ENCODE results near the gene SLC9A8. TPM values are rescaled to one million over a fixed set of nuclear protein-coding genes. Genes with fewer than 3 reads are reported as not detected.

Gene SLC9A8
- total RNA-seq, 1 experiment from 2014 or later: 21.5 TPM

DNA sequence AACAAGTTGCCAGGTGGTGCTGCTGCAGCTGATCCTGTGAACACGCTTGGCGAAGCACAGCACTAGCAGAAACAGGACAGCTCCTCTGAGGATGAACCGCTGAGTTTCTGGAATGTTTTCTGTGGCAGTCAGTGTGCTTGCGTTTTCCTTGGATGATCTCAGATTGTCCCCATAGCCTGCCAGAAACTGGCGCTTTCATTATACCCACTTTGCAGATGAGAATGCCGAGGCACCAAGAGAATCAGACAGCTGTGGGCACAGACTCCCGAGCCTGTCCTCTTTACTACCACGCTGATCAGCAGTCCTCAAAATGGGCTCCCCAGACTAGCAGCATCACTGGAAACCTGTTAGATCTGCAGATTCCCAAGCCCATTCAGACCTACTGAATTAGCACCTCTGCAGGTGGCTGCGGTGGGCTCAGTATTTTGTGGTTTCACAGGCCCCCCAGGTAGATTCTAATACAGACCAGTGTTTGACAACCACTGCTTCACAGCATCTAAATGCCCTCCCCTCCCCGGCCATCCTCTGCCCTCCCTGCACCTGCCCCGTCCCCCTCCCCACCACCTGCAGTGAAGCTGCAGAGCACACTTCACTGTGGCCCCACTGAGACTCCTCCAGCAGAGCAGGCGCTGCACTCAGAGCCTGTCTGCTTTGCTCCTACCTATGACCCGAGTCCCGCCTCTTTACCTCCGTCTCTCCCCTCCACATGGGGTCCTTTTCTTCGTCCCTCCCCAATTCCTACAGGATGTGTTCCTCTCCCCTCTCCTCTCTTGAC, 73.1 kb downstream of the SLC9A8 start:
- Histone ChIP-seq H2AFZ (ENCODE audit: low read length) (no peak overlapping the region), H3K27me3 (ENCODE audit: low read length) (no peaks in the 10 kb centered on the region), H3K4me1 (ENCODE audit: low read length) (peaks cover 9% of the 10 kb centered on the region), H3K79me2 (ENCODE audit: low read length) (no peaks in the 10 kb centered on the region), H3K9me2 (replicated peaks; ENCODE audit: insufficient read depth, low read length) (no peaks in the 10 kb centered on the region), H3K4me2 (ENCODE audit: low read depth, low read length, poor library complexity, severe bottlenecking) (no peak overlapping the region), H3K27ac (ENCODE audit: low read length) (no peak overlapping the region), H3K36me3 (ENCODE audit: insufficient read depth, low read length) (no peaks in the 10 kb centered on the region), H3K4me3 (ENCODE audit: low read length) (no peak overlapping the region), H4K20me1 (ENCODE audit: insufficient read depth, low read depth, low read length) (peaks cover 2% of the 10 kb centered on the region; the same call in 1 of the 2 replicates), H3K9ac (ENCODE audit: low read length) (no peak overlapping the region), H3K9me3 (ENCODE audit: low read length) (no peaks in the 10 kb centered on the region)
- DNase-seq: no peak

- Histone ChIP-seq H3K9me2 (replicated peaks; ENCODE audit: insufficient read depth, low read length) (no peaks in the 10 kb centered on the region), H3K4me3 (ENCODE audit: low read length) (no peak overlapping the region), H2AFZ (ENCODE audit: low read length) (no peak overlapping the region), H3K79me2 (ENCODE audit: low read length) (no peaks in the 10 kb centered on the region), H3K9me3 (ENCODE audit: low read length) (no peaks in the 10 kb centered on the region), H3K36me3 (ENCODE audit: insufficient read depth, low read length) (no peaks in the 10 kb centered on the region), H3K4me2 (ENCODE audit: low read depth, low read length, poor library complexity, severe bottlenecking) (no peak overlapping the region), H3K4me1 (ENCODE audit: low read length) (peaks cover 9% of the 10 kb centered on the region), H4K20me1 (ENCODE audit: insufficient read depth, low read depth, low read length) (peaks cover 4% of the 10 kb centered on the region; the same call in 1 of the 2 replicates), H3K9ac (ENCODE audit: low read length) (no peak overlapping the region), H3K27ac (ENCODE audit: low read length) (no peak overlapping the region), H3K27me3 (ENCODE audit: low read length) (no peaks in the 10 kb centered on the region)
- no peak for DNase-seq
Measured at GRCh38 chr20:49886571-49887213, 74.1 kb downstream of the SLC9A8 start.

DNA sequence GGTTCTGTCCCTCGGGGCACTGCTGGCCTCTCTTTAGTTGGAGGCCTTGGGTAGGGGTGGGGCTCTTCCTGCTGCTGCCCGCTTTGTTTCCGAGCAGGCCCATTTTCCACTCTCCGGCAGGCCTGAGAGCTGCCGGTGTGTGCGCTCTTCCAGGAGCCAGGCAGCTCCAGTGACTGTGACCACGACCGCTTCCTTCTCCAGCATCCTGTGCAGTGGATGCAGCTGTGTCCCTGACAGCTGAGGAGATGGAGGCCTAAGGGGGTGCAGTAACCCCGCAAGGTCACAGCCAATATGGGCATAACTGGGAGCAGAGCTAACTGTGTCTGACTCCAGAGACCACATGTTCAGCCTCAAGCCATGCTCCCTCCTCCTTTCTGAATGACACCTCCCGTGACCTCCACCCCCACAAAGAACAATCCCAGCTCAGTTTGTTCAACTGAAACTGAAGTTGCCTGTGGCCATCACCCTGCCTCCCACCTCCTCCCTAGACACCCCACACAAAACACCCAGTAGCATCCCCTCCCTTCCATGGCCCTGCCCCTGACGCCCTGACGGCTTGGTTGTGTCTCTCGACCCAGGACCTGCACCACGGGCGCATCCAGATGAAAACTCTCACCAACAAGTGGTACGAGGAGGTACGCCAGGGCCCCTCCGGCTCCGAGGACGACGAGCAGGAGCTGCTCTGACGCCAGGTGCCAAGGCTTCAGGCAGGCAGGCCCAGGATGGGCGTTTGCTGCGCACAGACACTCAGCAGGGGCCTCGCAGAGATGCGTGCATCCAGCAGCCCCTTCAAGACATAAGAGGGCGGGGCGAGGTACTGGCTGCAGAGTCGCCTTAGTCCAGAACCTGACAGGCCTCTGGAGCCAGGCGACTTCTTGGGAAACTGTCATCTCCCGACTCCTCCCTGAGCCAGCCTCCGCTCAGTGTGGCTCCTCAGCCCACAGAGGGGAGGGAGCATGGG, 74.9 kb downstream of the SLC9A8 start:
- no peak overlapping the region for H2AFZ ChIP-seq (ENCODE audit: low read length)
- H3K36me3 ChIP-seq (ENCODE audit: insufficient read depth, low read length): no peaks in the 10 kb centered on the region
- H3K4me3 ChIP-seq (ENCODE audit: low read length): no peak overlapping the region
- H3K4me2 ChIP-seq (ENCODE audit: low read depth, low read length, poor library complexity, severe bottlenecking): no peak overlapping the region
- no peaks in the 10 kb centered on the region for H3K9me2 ChIP-seq (replicated peaks; ENCODE audit: insufficient read depth, low read length)
- H3K9ac ChIP-seq (ENCODE audit: low read length): no peak overlapping the region
- no peaks in the 10 kb centered on the region for H3K9me3 ChIP-seq (ENCODE audit: low read length)
- H3K27me3 ChIP-seq (ENCODE audit: low read length): no peaks in the 10 kb centered on the region
- no peak for DNase-seq
- peaks cover 9% of the 10 kb centered on the region for H3K4me1 ChIP-seq (ENCODE audit: low read length)
- no peak overlapping the region for H3K27ac ChIP-seq (ENCODE audit: low read length)
- peaks cover 4% of the 10 kb centered on the region; the same call in 1 of the 2 replicates for H4K20me1 ChIP-seq (ENCODE audit: insufficient read depth, low read depth, low read length)
- H3K79me2 ChIP-seq (ENCODE audit: low read length): no peaks in the 10 kb centered on the region

- no peaks in the 10 kb centered on the region for H3K27me3 ChIP-seq (ENCODE audit: low read length)
- H3K4me2 ChIP-seq (ENCODE audit: low read depth, low read length, poor library complexity, severe bottlenecking): no peak overlapping the region
- no peaks in the 10 kb centered on the region for H3K36me3 ChIP-seq (ENCODE audit: insufficient read depth, low read length)
- H3K27ac ChIP-seq (ENCODE audit: low read length): no peak overlapping the region
- DNase-seq: peak; percentile 93
- H3K4me3 ChIP-seq (ENCODE audit: low read length): no peak overlapping the region
- H3K79me2 ChIP-seq (ENCODE audit: low read length): no peaks in the 10 kb centered on the region
- H3K9ac ChIP-seq (ENCODE audit: low read length): 0 out of 2 replicates have a peak overlapping the region, but pooled peaks have one; percentile 15
- peaks cover 9% of the 10 kb centered on the region; the same call in 1 of the 2 replicates for H4K20me1 ChIP-seq (ENCODE audit: insufficient read depth, low read depth, low read length)
- H2AFZ ChIP-seq (ENCODE audit: low read length): no peak overlapping the region
- no peaks in the 10 kb centered on the region for H3K9me3 ChIP-seq (ENCODE audit: low read length)
- peaks cover 12% of the 10 kb centered on the region for H3K4me1 ChIP-seq (ENCODE audit: low read length)
- H3K9me2 ChIP-seq (replicated peaks; ENCODE audit: insufficient read depth, low read length): no peaks in the 10 kb centered on the region
Measured at GRCh38 chr20:49888212-49889000, 75.8 kb downstream of the SLC9A8 start.

- H3K4me1 ChIP-seq (ENCODE audit: low read length): peaks cover 20% of the 10 kb centered on the region
- H3K4me3 ChIP-seq (ENCODE audit: low read length): no peak overlapping the region
- no peaks in the 10 kb centered on the region for H3K9me3 ChIP-seq (ENCODE audit: low read length)
- H3K27me3 ChIP-seq (ENCODE audit: low read length): no peaks in the 10 kb centered on the region
- no peak overlapping the region for H3K27ac ChIP-seq (ENCODE audit: low read length)
- H3K36me3 ChIP-seq (ENCODE audit: insufficient read depth, low read length): no peaks in the 10 kb centered on the region
- H3K9me2 ChIP-seq (replicated peaks; ENCODE audit: insufficient read depth, low read length): no peaks in the 10 kb centered on the region
- H3K9ac ChIP-seq (ENCODE audit: low read length): 0 out of 2 replicates have a peak overlapping the region, but pooled peaks have one; percentile 15
- H2AFZ ChIP-seq (ENCODE audit: low read length): no peak overlapping the region
- H3K4me2 ChIP-seq (ENCODE audit: low read depth, low read length, poor library complexity, severe bottlenecking): no peak overlapping the region
- peaks cover 9% of the 10 kb centered on the region; the same call in 1 of the 2 replicates for H4K20me1 ChIP-seq (ENCODE audit: insufficient read depth, low read depth, low read length)
- no peaks in the 10 kb centered on the region for H3K79me2 ChIP-seq (ENCODE audit: low read length)
- DNase-seq: no peak
Measured at GRCh38 chr20:49889001-49889934, 76.6 kb downstream of the SLC9A8 start.

- Histone ChIP-seq H3K27ac (ENCODE audit: low read length) (no peak overlapping the region), H3K4me2 (ENCODE audit: low read depth, low read length, poor library complexity, severe bottlenecking) (no peak overlapping the region), H3K4me1 (ENCODE audit: low read length) (peaks cover 20% of the 10 kb centered on the region), H3K79me2 (ENCODE audit: low read length) (no peaks in the 10 kb centered on the region), H2AFZ (ENCODE audit: low read length) (no peak overlapping the region), H3K27me3 (ENCODE audit: low read length) (no peaks in the 10 kb centered on the region), H3K9ac (ENCODE audit: low read length) (no peak overlapping the region), H3K9me3 (ENCODE audit: low read length) (no peaks in the 10 kb centered on the region), H3K9me2 (replicated peaks; ENCODE audit: insufficient read depth, low read length) (no peaks in the 10 kb centered on the region), H4K20me1 (ENCODE audit: insufficient read depth, low read depth, low read length) (peaks cover 9% of the 10 kb centered on the region; the same call in 1 of the 2 replicates), H3K4me3 (ENCODE audit: low read length) (no peak overlapping the region), H3K36me3 (ENCODE audit: insufficient read depth, low read length) (no peaks in the 10 kb centered on the region)
- DNase-seq: no peak
Measured at GRCh38 chr20:49889935-49890333, 77.3 kb downstream of the SLC9A8 start.

Measured in Karpas-422 (cell line).